ENCODE measurements around the gene SSTR4.
"Not testable (repeated sequence)": the region's sequence is repeated elsewhere in the genome, so short reads cannot be mapped to it uniquely, and the experiment has no call there.

The SSTR4 gene

GRCh38 chr20:23019403-23019802 is 15.7 kb upstream of the SSTR4 start:
- no peak for DNase-seq

GRCh38 chr20:23020230-23021018 is 14.7 kb upstream of the SSTR4 start:
- no peak for DNase-seq

- DNase-seq, result no peak
Observed at GRCh38 chr20:23021541-23021940, 13.6 kb upstream of the SSTR4 start.

- DNase-seq, result no peak
Observed at GRCh38 chr20:23021951-23022350, 13.2 kb upstream of the SSTR4 start.

- DNase-seq, result no peak
Observed at GRCh38 chr20:23022849-23023248, 12.3 kb upstream of the SSTR4 start.

GRCh38 chr20:23023621-23024177 is 11.4 kb upstream of the SSTR4 start:
- no peak for DNase-seq

GRCh38 chr20:23024701-23025100 is 10.4 kb upstream of the SSTR4 start:
- DNase-seq, result no peak

GRCh38 chr20:23025503-23025902 is 9.6 kb upstream of the SSTR4 start:
- not testable (repeated sequence) for DNase-seq

GRCh38 chr20:23027721-23028120 is 7.4 kb upstream of the SSTR4 start:
- no peak for DNase-seq

GRCh38 chr20:23028392-23028791 is 6.7 kb upstream of the SSTR4 start:
- no peak for DNase-seq

- no peak for DNase-seq
Observed at GRCh38 chr20:23029324-23029723, 5.8 kb upstream of the SSTR4 start.

GRCh38 chr20:23031346-23031745 is 3.8 kb upstream of the SSTR4 start:
- DNase-seq, result no peak

- DNase-seq, result no peak
Observed at GRCh38 chr20:23032056-23032749, 2.9 kb upstream of the SSTR4 start.

- DNase-seq, result no peak
Observed at GRCh38 chr20:23032750-23033078, 2.4 kb upstream of the SSTR4 start.

GRCh38 chr20:23033918-23034317 is 1.2 kb upstream of the SSTR4 start:
- DNase-seq, result no peak

GRCh38 chr20:23035731-23036130 is 619 bp downstream of the SSTR4 start:
- DNase-seq, result no peak

- no peak for DNase-seq
Observed at GRCh38 chr20:23036371-23036770, 1.3 kb downstream of the SSTR4 start.

GRCh38 chr20:23037017-23037481 is 1.9 kb downstream of the SSTR4 start:
- DNase-seq, result no peak

GRCh38 chr20:23039136-23039875 is 4.2 kb downstream of the SSTR4 start:
- DNase-seq, result no peak

- DNase-seq, result no peak
Observed at GRCh38 chr20:23039885-23040508, 4.9 kb downstream of the SSTR4 start.

- no peak for DNase-seq
Observed at GRCh38 chr20:23042270-23042669, 7.2 kb downstream of the SSTR4 start.

GRCh38 chr20:23043376-23043775 is 8.3 kb downstream of the SSTR4 start:
- DNase-seq, result no peak

GRCh38 chr20:23046431-23046830 is 11.3 kb downstream of the SSTR4 start:
- no peak for DNase-seq

Data from activated gamma-delta T cell treated with Interleukin-2 at 50 U/mL for 16 hours (primary cell).